Heart left ventricle (tissue), 16 donors: Measurements from ENCODE around the gene PRPF19. TPM values are rescaled to one million over a fixed set of nuclear protein-coding genes. Genes with fewer than 3 reads are reported as not detected.

Experiments
- ATAC-seq, 4 donors: fragments of 200-7000 bp; cut with Tn5 transposase; one replicate each; pipeline ENCODE4 v1.9.1; 2020 to 2022; ENCODE audit warnings: moderate library complexity in 4 of 4, mild to moderate bottlenecking in 3 of 4, moderate number of reproducible peaks in 1 of 4
- DNase-seq, 5 donors: peaks; one replicate each; pipeline ENCODE4 v3.0.0-alpha.2; 2020
- H3K27ac ChIP-seq, 12 donors: fragments of 200-600 bp; sonication (generic) in 4 of 12; one replicate each; pipeline versions ENCODE4 v1.5.0 to v1.8.0; 2016 to 2022; ENCODE audit warnings: mild to moderate bottlenecking in 2 of 12
- H3K27me3 ChIP-seq, 9 donors: fragments of 200-600 bp; sonication (generic) in 2 of 9; one replicate each; pipeline versions ENCODE4 v1.5.1 to v1.8.0; 2016 to 2022; ENCODE audit warnings: mild to moderate bottlenecking in 3 of 9
- H3K36me3 ChIP-seq, 9 donors: fragments of 200-600 bp; sonication (generic) in 2 of 9; one replicate each; pipeline versions ENCODE4 v1.5.0 to v1.8.0; 2018 to 2022; ENCODE audit warnings: mild to moderate bottlenecking in 2 of 9
- H3K4me1 ChIP-seq, 12 donors: fragments of 200-600 bp; sonication (generic) in 4 of 12; one replicate each; pipeline versions ENCODE4 v1.5.0 to v1.8.0; 2016 to 2022; ENCODE audit warnings: mild to moderate bottlenecking in 3 of 12
- H3K4me3 ChIP-seq, 12 donors: fragments of 200-600 bp; sonication (generic) in 4 of 12; one replicate each; pipeline versions ENCODE4 v1.5.0 to v1.8.0; 2017 to 2022; ENCODE audit warnings: mild to moderate bottlenecking in 9 of 12, moderate library complexity in 4 of 12
- H3K9me3 ChIP-seq, 12 donors: fragments of 200-600 bp; sonication (generic) in 4 of 12; one replicate each; pipeline versions ENCODE4 v1.5.0 to v1.8.0; 2016 to 2022; ENCODE audit warnings: mild to moderate bottlenecking in 1 of 12
- CTCF ChIP-seq, 12 donors: fragments of 200-600 bp; sonication (generic) in 4 of 12; IDR thresholded peaks; one replicate each; pipeline versions ENCODE4 v1.5.0 to v1.8.0; 2018 to 2022; ENCODE audit warnings: antibody characterized with exemption in 12 of 12, mild to moderate bottlenecking in 5 of 12
- POLR2A ChIP-seq, 2 donors: fragments of 450-650 bp; IDR thresholded peaks; one replicate each; pipeline ENCODE4 v1.6.1; 2017; ENCODE audit warnings: antibody characterized with exemption in 2 of 2, mild to moderate bottlenecking in 2 of 2, moderate library complexity in 2 of 2
- WGBS, 4 donors: extraction: QIAGEN DNeasy Blood & Tissue Kit in 2 of 4; methylation state at CpG; one replicate each; pipeline versions ENCODE4 v1.1.5 to v1.1.7; 2013 to 2018; 5-methylcytosine and 5-hydroxymethylcytosine counted together
- intact Hi-C, 10 donors: fragments of 100-400 bp; cut with DNase I; formaldehyde crosslinking; loops; one replicate each; pipeline versions ENCODE4 v1.11.1 to v1.14.2; 2022
- long read RNA-seq, 3 donors: library from polyadenylated mRNA; unstranded; transcript quantifications; one replicate each; pipeline ENCODE4 v2.0.0, GENCODE V29; 2020 to 2021
- polyA plus RNA-seq, 2 donors: library from polyadenylated mRNA; stranded (reverse); fragments of 200-250 nt; gene quantifications; one replicate each; pipeline ENCODE4 v1.2.3, GENCODE V29; 2013
- total RNA-seq, 9 donors: library from RNA; depleted of rRNA in 2 of 9; stranded (reverse); fragments of >200 nt in 2 of 9; fragmentation: NEBNext Ultra II Directional in 3 of 9; extraction: Animal tissue kit (Norgen Biotek cat#: 25700) in 3 of 9; gene quantifications; one replicate each; pipeline versions ENCODE4 v1.1.0 to v1.2.4, GENCODE V29; 2016 to 2023
- donor health status: ischemic (EF 13 %, LVEDD 7.1; RV severe dilation, severe dysfunction).
- donor health status: healthy with polysubstance abuse.
- donor health status: DM: no; HTN: yes; CAD: no.
- donor health status: DM: no; HTN: no; CAD: no.
- donor health status: ischemic (EF 25% LVEDD 6.9; RV normal size, moderate dysfunction).
- donor health status: ischemic (EF 25% LVEDD 5.7; RV mildly dilated, moderate dysfunction).
- donor health status: healthy.
- donor health status: DM: yes; HTN: yes; CAD: no.
- donor health status: ischemic (EF 35%, LVEDD 5.7; RV mildly dilated, moderate dysfunction).
- donor health status: nonischemic (EF 11% LVEDD 7.7; RV severe dilation, severe dysfunction).
- donor health status: DM: yes; HTN: yes; CAD: no.
- donor health status: PGD.
- donor health status: ischemic (EF 29% LVEDD 5.4; RV normal size, mild dysfunction).
- donor health status: nonischemic (EF 23%, LVEDD 6.1; RV moderate dilation, normal function).

The PRPF19 gene
- total RNA-seq, result 10 to 100 TPM; 30.8 to 72.0 (median 40.8) TPM
- polyA plus RNA-seq, result 10 to 100 TPM; 35.5 to 62.2 TPM
- long read RNA-seq, donor 1, partial matches to known transcripts, result 1 of 2 reads
- long read RNA-seq, donor 1, other reads (novel, unspliced or antisense), result 1 of 2 reads
- long read RNA-seq, donor 2, result 0 reads
- long read RNA-seq, donor 3, partial matches to known transcripts, result 2 of 2 reads
- long read RNA-seq, donor 3, other reads (novel, unspliced or antisense), result 0 of 2 reads

- WGBS, 4 donors, result 0 to 1% (median 0%) methylated on average over 53 to 75 of the region's 75 CpGs
- peak in 1 of 2 donors; percentile 72 for TF ChIP-seq POLR2A (IDR thresholded peaks at IDR 0.05)
- TF ChIP-seq CTCF (IDR thresholded peaks at IDR 0.05), result peak in 1 of 12 donors; percentile 4
- H3K36me3 ChIP-seq, result peaks cover 0 to 30% (median 25%) of the 10 kb centered on the region in 9 donors
- peak within 1 kb of the TSS; percentile 73 to 99 (median 94) for H3K4me3 ChIP-seq
- H3K27me3 ChIP-seq, result no peaks in the 10 kb centered on the region
- ATAC-seq (peak; percentile 96 to 98 (median 97)), DNase-seq (peak; percentile 97 to 98 (median 97))
- peaks cover 8 to 48% (median 28%) of the 10 kb centered on the region in 12 donors for H3K4me1 ChIP-seq
- peak within 1 kb of the TSS; percentile 72 to 98 (median 94) for H3K27ac ChIP-seq
- H3K9me3 ChIP-seq, result no peaks in the 10 kb centered on the region
- intact Hi-C loops, result loop anchor here in 2 of 10 donors (2.0 to 10.0 kb wide), 2 partner anchors 66 to 228 kb away; no protein-coding TSS in a partner anchor
Observed at GRCh38 chr11:60906132-60906972, at the start of gene PRPF19. Gene PRPF19, minus strand, starts transcription at chr11:60906585. Its CDS starts 203 bp downstream, at chr11:60906382.

- intact Hi-C loops, result loop anchor here in 1 of 10 donors (5.0 kb wide), 1 partner anchor 118 kb away; no protein-coding TSS in a partner anchor
Observed at GRCh38 chr11:60955571-60955970, 49.2 kb upstream of the PRPF19 start.

GRCh38 chr11:60954421-60954820, 48.0 kb upstream of the PRPF19 start:
- H3K4me3 ChIP-seq, result no peak overlapping the region
- intact Hi-C loops, result loop anchor here in 2 of 10 donors (5.0 kb wide), 3 partner anchors 37 to 122 kb away; partner anchors contain the start of gene TMEM109 (in 1 of the 2)
- peaks cover 0 to 5% (median 0%) of the 10 kb centered on the region in 9 donors for H3K27me3 ChIP-seq
- peaks cover 0 to 48% (median 13%) of the 10 kb centered on the region in 12 donors for H3K4me1 ChIP-seq
- DNase-seq (no peak), ATAC-seq (no peak)
- WGBS, 4 donors, result 83 to 88% (median 86%) methylated on average over 5 of the region's 5 CpGs
- no peaks in the 10 kb centered on the region for H3K9me3 ChIP-seq
- TF ChIP-seq POLR2A (IDR thresholded peaks at IDR 0.05) (no peak), CTCF (IDR thresholded peaks at IDR 0.05) (no peak)
- peak overlapping the region in 1 of 12 donors; percentile 96 for H3K27ac ChIP-seq
- no peaks in the 10 kb centered on the region for H3K36me3 ChIP-seq

More at GRCh38 chr11:60955571-60955970, 49.2 kb upstream of the PRPF19 start:
- Histone ChIP-seq H3K4me1 (peaks cover 0 to 39% (median 6%) of the 10 kb centered on the region in 12 donors), H3K9me3 (no peaks in the 10 kb centered on the region), H3K27ac (no peak overlapping the region), H3K27me3 (peaks cover 0 to 5% (median 0%) of the 10 kb centered on the region in 9 donors), H3K36me3 (no peaks in the 10 kb centered on the region), H3K4me3 (no peak overlapping the region)
- no peak for DNase-seq
- WGBS, 4 donors, result 50 to 56% (median 53%) methylated on average over 5 of the region's 5 CpGs
- TF ChIP-seq POLR2A (IDR thresholded peaks at IDR 0.05) (no peak), CTCF (IDR thresholded peaks at IDR 0.05) (no peak)
- ATAC-seq, result no peak
